Sigmoid colon (tissue), 7 donors: ENCODE results near the gene SH2D5. TPM values are rescaled to one million over a fixed set of nuclear protein-coding genes. Genes with fewer than 3 reads are reported as not detected.

Experiments
- DNase-seq: peaks from one replicate; pipeline ENCODE4 v3.0.0-alpha.2; 2019
- H3K27ac ChIP-seq, 4 donors: fragments of 200-600 bp; sonication (generic); one replicate each; pipeline ENCODE4 v1.5.1; 2016 to 2019; ENCODE audit warnings: mild to moderate bottlenecking in 1 of 4
- H3K27me3 ChIP-seq, 3 donors: fragments of 200-600 bp; sonication (generic); one replicate each; pipeline ENCODE4 v1.5.1; 2019; ENCODE audit warnings: mild to moderate bottlenecking in 1 of 3
- H3K36me3 ChIP-seq, 4 donors: fragments of 200-600 bp; sonication (generic); one replicate each; pipeline ENCODE4 v1.5.1; 2016 to 2019
- H3K4me1 ChIP-seq, 4 donors: fragments of 200-600 bp; sonication (generic); one replicate each; pipeline ENCODE4 v1.5.1; 2017 to 2019
- H3K4me3 ChIP-seq, 4 donors: fragments of 200-600 bp; sonication (generic); one replicate each; pipeline ENCODE4 v1.5.1; 2017 to 2019; ENCODE audit warnings: mild to moderate bottlenecking in 2 of 4, moderate library complexity in 1 of 4
- H3K9me3 ChIP-seq, 4 donors: fragments of 200-600 bp in 3 of 4; sonication (generic) in 3 of 4; one replicate each; pipeline versions ENCODE4 v1.5.1 to v1.6.1; 2013 to 2019
- EP300 ChIP-seq, 4 donors: sonication (generic); formaldehyde crosslinking; IDR thresholded peaks; one replicate each; pipeline ENCODE4 v1.6.1; 2017; ENCODE audit warnings: antibody characterized with exemption in 4 of 4
- POLR2A ChIP-seq, 2 donors: fragments of 450-650 bp; IDR thresholded peaks; one replicate each; pipeline ENCODE4 v1.6.1; 2016; ENCODE audit warnings: antibody characterized with exemption in 2 of 2, mild to moderate bottlenecking in 2 of 2, moderate library complexity in 2 of 2
- POLR2AphosphoS5 ChIP-seq, 4 donors: sonication (generic); formaldehyde crosslinking; IDR thresholded peaks; one replicate each; pipeline ENCODE4 v1.6.1; 2017; ENCODE audit warnings: antibody characterized with exemption in 4 of 4
- WGBS, 2 donors: extraction: QIAGEN DNeasy Blood & Tissue Kit; methylation state at CpG; one replicate each; pipeline ENCODE4 v1.1.7; 2013; 5-methylcytosine and 5-hydroxymethylcytosine counted together
- intact Hi-C: fragments of 100-400 bp; cut with DNase I; formaldehyde crosslinking; loops from one replicate; pipeline ENCODE4 v1.15.1; 2023
- polyA plus RNA-seq, 3 donors: library from polyadenylated mRNA; stranded (reverse); fragments of 200-250 nt; gene quantifications; one replicate each; pipeline ENCODE4 v1.2.3, GENCODE V29; 2013
- total RNA-seq, 4 donors: library from RNA; depleted of rRNA; stranded (reverse); fragments of >200 nt; gene quantifications; one replicate each; pipeline ENCODE4 v1.1.0, GENCODE V29; 2016
- TF ChIP-seq, protein P1 (sequence below), 4 experiments: fragments of 450-650 bp in 3 of 4; fragments of 200-600 bp in 1 of 4; IDR thresholded peaks; one replicate each; pipeline ENCODE4 v1.5.1; 2016 to 2019; ENCODE audit warnings: antibody characterized with exemption in 4 of 4, mild to moderate bottlenecking in 3 of 4, moderate library complexity in 2 of 4
- donor health status: healthy with polysubstance abuse.
- donor health status: Bipolar disorder and iron deficiency.
- donor health status: healthy.

The SH2D5 gene
- total and polyA plus RNA-seq, 7 donors: under 0.01 to 0.55 (median 0.14) TPM; not detected in 2

DNA sequence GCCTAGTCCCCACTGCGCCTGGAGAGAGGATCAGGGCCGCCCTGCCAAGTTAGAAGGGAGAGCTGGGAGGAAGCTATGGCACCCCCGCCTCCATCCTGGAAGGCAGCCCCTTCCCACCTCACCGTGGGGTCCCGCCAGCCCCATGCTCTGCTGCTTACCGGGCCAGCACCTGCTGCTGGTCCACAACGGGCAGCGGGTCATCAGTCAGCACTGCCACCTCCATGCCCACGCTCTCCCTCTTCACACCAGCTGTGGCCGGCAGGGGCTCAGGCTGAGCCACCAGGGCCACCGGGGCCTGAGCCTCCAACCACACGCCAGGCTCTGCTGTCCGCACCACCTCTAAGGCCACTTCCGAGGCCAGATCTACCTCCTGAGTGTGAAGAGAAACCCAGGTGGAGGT lies 47.9 kb downstream of the SH2D5 start:
- Histone ChIP-seq H3K4me3 (peak overlapping the region in 2 of 4 donors; percentile 4 to 8), H3K27ac (peak overlapping the region; percentile 19 to 64 (median 38))
- 93% methylated on average over 14 of the region's 14 CpGs for WGBS, 2 donors

DNA sequence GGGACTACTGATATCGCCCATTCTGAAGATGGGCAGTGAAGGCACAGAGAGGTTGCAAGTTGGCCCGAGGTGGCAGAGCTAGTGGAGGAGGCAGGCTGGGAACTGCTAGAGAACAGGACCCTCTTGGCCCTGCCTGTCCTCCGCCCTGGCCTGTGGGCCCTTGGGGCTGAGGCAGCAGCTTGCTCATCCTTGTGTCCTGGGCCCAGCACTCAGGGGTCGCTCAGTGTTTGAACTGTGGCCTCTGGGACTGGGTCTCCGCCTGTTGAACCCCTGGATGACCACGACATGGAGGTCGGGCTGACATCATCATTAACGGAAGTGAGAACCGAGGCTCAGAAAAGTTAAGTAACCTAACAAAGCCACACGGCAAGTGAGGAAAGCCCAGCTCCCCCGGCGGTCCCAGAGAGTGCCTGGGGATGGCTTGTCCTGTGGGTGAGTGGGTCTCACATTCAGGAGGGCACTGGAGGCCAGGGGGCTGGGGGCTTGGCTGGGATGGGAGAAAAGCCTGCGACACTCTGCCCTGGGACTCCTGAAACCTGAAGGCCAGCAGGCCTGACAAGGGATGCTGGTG lies 48.4 kb downstream of the SH2D5 start:
- intact Hi-C loops: no loop called here
- peak overlapping the region in 1 of 4 donors; percentile 8 for H3K4me3 ChIP-seq
- TF ChIP-seq, protein P1, sequence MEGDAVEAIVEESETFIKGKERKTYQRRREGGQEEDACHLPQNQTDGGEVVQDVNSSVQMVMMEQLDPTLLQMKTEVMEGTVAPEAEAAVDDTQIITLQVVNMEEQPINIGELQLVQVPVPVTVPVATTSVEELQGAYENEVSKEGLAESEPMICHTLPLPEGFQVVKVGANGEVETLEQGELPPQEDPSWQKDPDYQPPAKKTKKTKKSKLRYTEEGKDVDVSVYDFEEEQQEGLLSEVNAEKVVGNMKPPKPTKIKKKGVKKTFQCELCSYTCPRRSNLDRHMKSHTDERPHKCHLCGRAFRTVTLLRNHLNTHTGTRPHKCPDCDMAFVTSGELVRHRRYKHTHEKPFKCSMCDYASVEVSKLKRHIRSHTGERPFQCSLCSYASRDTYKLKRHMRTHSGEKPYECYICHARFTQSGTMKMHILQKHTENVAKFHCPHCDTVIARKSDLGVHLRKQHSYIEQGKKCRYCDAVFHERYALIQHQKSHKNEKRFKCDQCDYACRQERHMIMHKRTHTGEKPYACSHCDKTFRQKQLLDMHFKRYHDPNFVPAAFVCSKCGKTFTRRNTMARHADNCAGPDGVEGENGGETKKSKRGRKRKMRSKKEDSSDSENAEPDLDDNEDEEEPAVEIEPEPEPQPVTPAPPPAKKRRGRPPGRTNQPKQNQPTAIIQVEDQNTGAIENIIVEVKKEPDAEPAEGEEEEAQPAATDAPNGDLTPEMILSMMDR (IDR thresholded peaks at IDR 0.05): no peak
- TF ChIP-seq POLR2AphosphoS5 (IDR thresholded peaks at IDR 0.05): no peak
- TF ChIP-seq EP300 (IDR thresholded peaks at IDR 0.05): no peak
- no peak for TF ChIP-seq POLR2A (IDR thresholded peaks at IDR 0.05)
- no peaks in the 10 kb centered on the region for H3K4me1 ChIP-seq
- no peaks in the 10 kb centered on the region for H3K9me3 ChIP-seq
- peak overlapping the region in 2 of 4 donors; percentile 47 to 64 for H3K27ac ChIP-seq
- WGBS, 2 donors: 88% methylated on average over 13 of the region's 13 CpGs
- no peak for DNase-seq
- H3K27me3 ChIP-seq: no peaks in the 10 kb centered on the region
- H3K36me3 ChIP-seq: no peaks in the 10 kb centered on the region

More for the DNA sequence above, 47.9 kb downstream of the SH2D5 start:
- intact Hi-C loops: no loop called here
- Histone ChIP-seq H3K27me3 (no peaks in the 10 kb centered on the region), H3K4me1 (no peaks in the 10 kb centered on the region), H3K9me3 (no peaks in the 10 kb centered on the region), H3K36me3 (no peaks in the 10 kb centered on the region)
- TF ChIP-seq POLR2A (IDR thresholded peaks at IDR 0.05) (no peak), POLR2AphosphoS5 (IDR thresholded peaks at IDR 0.05) (no peak), EP300 (IDR thresholded peaks at IDR 0.05) (no peak)
- TF ChIP-seq, protein P1 (IDR thresholded peaks at IDR 0.05): no peak
- no peak for DNase-seq

DNA sequence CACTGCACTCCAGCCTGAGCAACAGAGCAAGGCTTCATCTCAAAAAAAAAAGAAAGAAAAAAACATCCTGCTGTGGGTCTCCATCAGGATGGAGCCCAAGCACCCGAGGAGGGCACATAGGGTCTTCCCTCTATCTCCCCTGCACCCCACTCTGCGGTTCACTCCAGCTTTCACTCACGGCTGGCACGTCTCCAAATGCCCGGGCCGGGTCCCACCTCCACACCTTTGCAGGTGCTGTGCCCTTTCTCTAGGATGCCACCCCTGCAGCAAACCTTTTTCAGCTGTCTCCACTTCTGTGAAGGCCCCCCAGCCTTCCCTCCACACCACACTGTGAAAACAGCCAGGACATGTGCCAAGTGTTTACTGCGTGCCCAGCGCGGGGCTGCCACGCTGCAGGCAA lies 48.9 kb downstream of the SH2D5 start:
- H3K4me3 ChIP-seq: no peak overlapping the region
- no peaks in the 10 kb centered on the region for H3K27me3 ChIP-seq
- H3K4me1 ChIP-seq: no peaks in the 10 kb centered on the region
- H3K27ac ChIP-seq: no peak overlapping the region
- H3K36me3 ChIP-seq: no peaks in the 10 kb centered on the region
- intact Hi-C loops: no loop called here
- H3K9me3 ChIP-seq: no peaks in the 10 kb centered on the region
- TF ChIP-seq POLR2A (IDR thresholded peaks at IDR 0.05) (no peak), POLR2AphosphoS5 (IDR thresholded peaks at IDR 0.05) (no peak), EP300 (IDR thresholded peaks at IDR 0.05) (no peak)
- TF ChIP-seq, protein P1 (IDR thresholded peaks at IDR 0.05): no peak
- 81 to 89% methylated on average over 10 of the region's 10 CpGs for WGBS, 2 donors
- DNase-seq: no peak

DNA sequence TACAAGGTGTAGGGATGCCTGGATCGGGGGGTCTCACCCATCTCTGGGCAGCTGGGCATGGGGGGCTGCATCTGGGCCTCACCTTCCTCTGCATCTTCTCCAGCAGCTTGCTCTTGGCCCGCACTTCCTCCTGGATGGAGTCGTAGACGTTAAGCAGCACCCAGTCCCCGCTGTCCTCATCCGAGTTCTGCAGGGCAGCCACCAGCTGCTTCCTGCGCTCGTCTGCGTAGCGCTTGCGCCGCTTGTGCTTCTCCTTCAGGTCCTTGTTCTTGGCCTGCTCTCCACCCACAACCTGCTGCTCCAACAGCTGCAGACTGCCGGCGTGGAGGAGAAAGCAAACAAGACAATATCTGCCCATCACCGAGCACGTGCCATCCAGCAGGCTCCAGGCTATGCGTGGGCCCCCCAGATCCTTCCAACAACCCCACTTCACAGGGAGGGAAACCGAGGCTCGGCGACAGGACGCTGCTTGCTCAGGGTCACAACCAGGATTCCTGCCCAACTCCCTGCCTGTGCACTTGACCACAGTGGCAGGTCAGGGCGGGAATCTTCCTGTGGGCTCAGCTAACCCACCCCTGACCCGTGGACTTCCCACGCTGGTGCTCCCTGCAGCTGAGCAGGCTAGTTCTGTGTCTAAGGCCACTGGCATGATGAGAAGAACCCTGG lies 49.8 kb downstream of the SH2D5 start:
- Histone ChIP-seq H3K9me3 (no peaks in the 10 kb centered on the region), H3K4me1 (no peaks in the 10 kb centered on the region), H3K36me3 (no peaks in the 10 kb centered on the region), H3K27ac (no peak overlapping the region), H3K27me3 (no peaks in the 10 kb centered on the region), H3K4me3 (no peak overlapping the region)
- TF ChIP-seq POLR2A (IDR thresholded peaks at IDR 0.05): no peak
- TF ChIP-seq EP300 (IDR thresholded peaks at IDR 0.05): no peak
- TF ChIP-seq, protein P1 (IDR thresholded peaks at IDR 0.05): no peak
- no peak for TF ChIP-seq POLR2AphosphoS5 (IDR thresholded peaks at IDR 0.05)
- intact Hi-C loops: no loop called here
- DNase-seq: no peak
- WGBS, 2 donors: 59 to 79% methylated on average over 24 of the region's 24 CpGs
